Caki2 (cell line): ENCODE data around the gene NAP1L2. TPM values are rescaled to one million over a fixed set of nuclear protein-coding genes. Genes with fewer than 3 reads are reported as not detected.
"Not testable (repeated sequence)": the region's sequence is repeated elsewhere in the genome, so short reads cannot be mapped to it uniquely, and the experiment has no call there.

Experiments used
- DNase-seq: peaks from one replicate; pipeline ENCODE4 v3.0.0-alpha.2; 2015; ENCODE audit warnings: low read depth
- in situ Hi-C: cut with HindIII; loops from 2 replicates; pipeline ENCODE4 v1.10.0; 2016; ENCODE audit warnings: low sequenced_read_pairs, low pct_unique_long_range_greater_than_20kb, mixed read lengths
- total RNA-seq: library from RNA; depleted of rRNA; stranded (reverse); fragments of >200 nt; shearing (Covaris generic); gene quantifications from 2 replicates; pipeline ENCODE4 v1.2.3, GENCODE V29; 2014; ENCODE audit warnings: low replicate concordance; rRNA removed

NAP1L2 gene, protein sequence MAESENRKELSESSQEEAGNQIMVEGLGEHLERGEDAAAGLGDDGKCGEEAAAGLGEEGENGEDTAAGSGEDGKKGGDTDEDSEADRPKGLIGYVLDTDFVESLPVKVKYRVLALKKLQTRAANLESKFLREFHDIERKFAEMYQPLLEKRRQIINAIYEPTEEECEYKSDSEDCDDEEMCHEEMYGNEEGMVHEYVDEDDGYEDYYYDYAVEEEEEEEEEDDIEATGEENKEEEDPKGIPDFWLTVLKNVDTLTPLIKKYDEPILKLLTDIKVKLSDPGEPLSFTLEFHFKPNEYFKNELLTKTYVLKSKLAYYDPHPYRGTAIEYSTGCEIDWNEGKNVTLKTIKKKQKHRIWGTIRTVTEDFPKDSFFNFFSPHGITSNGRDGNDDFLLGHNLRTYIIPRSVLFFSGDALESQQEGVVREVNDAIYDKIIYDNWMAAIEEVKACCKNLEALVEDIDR
- 2.6 and 5.0 TPM in 2 replicates for total RNA-seq

DNA sequence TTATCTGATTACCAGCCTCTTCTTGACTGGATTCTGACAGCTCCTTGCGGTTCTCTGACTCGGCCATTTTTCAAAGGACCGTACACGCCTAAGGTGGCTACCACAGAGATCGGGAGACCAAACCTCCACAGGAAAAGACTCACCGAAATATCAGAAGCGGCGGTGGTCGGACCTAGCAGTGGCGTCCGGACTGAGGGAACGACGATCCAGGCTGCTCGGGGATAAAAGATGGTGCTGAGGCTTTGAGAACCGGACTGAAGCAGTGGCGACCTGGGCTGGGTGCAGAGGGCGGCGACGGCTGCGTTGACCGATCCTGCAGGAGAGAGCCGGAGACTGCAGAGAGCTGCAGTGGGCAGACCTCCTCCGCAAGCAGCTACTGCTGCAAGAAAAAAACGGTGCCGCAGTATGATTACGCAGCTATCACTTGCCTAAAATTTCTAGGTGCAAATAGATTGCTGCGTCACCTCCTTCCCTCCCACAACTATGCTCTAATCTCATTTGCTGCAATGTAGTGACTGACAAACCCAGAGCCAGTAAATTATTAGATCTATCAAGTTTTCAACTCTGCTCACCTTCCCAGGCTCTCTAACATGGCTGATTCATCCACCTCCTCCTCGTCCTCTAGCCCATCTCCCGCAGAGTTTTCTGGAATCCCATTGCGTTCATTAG, at the start of gene NAP1L2:
TSS of gene NAP1L2 (minus strand) at position 426 of the 669 bp plus-strand sequence. CDS start at position 67, 359 bp downstream.
- peak; percentile 75 for DNase-seq
- in situ Hi-C loops, result no loop called here

GRCh38 chrX:73262991-73263390, 48.3 kb upstream of the NAP1L2 start:
- DNase-seq, result no peak
- in situ Hi-C loops, result no loop called here

DNA sequence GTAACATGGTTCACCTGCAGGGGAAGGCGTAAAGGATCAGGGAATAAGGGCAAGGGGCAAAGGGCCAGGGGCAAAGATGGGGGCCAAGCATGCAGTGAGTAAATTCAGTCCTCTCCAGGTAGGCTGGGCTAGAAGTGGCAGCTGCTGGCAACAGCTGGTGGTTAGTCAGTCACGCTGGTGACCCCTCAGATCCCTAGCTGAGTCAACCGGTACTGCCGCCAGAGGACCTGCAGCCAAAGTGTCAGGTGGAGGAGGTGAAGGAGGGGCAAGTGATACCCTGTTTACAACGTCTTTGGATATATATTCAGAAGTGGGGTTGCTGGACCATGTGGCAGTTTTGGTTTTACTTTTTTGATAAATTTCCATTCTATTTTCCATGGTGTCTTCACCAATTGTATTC, 24.6 kb upstream of the NAP1L2 start:
- in situ Hi-C loops, result no loop called here

GRCh38 chrX:73217621-73218020, 3.0 kb upstream of the NAP1L2 start:
- no peak for DNase-seq
- in situ Hi-C loops, result no loop called here

More for the DNA sequence above, 24.6 kb upstream of the NAP1L2 start:
- DNase-seq, result no peak

DNA sequence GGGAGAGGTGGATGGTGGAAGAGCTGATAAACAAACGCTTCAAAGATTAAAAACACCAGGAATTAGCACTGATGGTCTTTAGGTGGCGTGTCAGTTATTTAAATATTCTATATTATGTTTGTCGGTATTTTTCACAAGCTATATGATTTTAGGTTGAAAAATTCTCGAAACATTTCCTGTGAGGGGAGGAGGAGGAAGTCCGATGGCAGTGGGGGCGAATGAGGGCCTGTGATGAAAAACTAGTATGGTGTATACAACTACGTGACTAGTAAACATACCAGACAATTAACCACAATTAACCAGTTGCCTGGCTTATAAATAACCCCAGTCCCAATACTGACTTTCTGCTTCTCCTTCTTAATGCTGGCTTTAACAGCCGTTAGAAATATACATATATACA, 595 bp upstream of the NAP1L2 start:
- in situ Hi-C loops, result no loop called here

GRCh38 chrX:73213734-73214425, 771 bp downstream of the NAP1L2 start:
- in situ Hi-C loops, result no loop called here
- no peak for DNase-seq

More for the DNA sequence above, 595 bp upstream of the NAP1L2 start:
- no peak for DNase-seq

GRCh38 chrX:73206366-73206765, 8.3 kb downstream of the NAP1L2 start:
- in situ Hi-C loops, result no loop called here
- DNase-seq, result no peak

DNA sequence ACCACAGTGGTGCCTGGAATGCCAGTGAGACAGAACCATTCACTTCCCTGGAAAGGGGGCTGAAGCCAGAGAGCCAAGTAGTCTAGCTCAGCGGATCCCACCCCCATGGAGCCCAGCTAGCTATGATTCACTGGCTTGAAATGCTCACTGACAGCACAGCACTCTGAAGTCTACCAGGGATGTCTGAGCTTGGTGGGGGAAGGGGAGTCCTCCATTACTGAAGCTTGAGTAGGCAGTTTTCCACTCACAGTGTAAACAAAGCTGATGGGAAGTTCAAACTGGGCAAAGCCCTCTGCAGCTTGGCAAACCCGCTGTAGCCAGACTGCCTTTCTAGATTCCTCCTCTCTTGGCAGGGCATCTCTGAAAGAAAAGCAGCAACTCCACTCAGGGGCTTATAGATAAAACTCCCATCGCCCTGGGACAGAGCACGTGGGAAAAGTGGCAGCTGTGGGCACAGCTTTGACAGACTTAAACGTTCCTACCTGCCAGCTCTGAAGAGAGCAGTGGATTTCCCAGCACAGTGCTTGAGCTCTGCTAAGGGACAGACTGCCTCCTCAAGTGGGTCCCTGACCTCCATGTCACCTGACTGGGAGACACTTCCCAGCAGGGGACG, 32.0 kb downstream of the NAP1L2 start:
- DNase-seq, result no peak
- in situ Hi-C loops, result no loop called here

DNA sequence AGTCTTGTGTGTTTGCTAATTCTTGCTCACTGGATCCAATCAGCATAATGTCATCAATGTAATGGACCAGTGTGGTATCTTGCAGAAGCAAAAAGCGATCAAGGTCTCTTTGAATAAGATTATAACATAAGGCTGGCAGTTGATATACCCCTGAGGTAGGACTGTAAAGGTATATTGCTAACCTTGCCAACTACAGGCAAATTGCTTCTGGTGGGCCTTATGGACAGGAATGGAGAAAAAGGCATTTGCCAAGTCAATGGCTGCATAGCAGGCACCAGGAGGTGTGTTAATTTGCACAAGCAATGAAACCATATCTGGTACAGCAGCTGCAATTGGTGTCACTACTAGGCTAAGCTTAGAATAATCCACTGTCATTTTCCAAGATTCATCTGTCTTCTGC, 45.7 kb downstream of the NAP1L2 start:
- in situ Hi-C loops, DNase-seq: not testable (repeated sequence)

Other genes with a start within 250 kb of the NAP1L2 start
- not detected in 2 replicates for gene PABPC1L2B, start 211.9 kb downstream of the NAP1L2 start, total RNA-seq
- gene PABPC1L2A, start 135.3 kb downstream of the NAP1L2 start, total RNA-seq, result not detected in 2 replicates
- gene CDX4, start 232.2 kb upstream of the NAP1L2 start, total RNA-seq, result not detected in 2 replicates